ENCODE results near the gene DPEP1. TPM values are rescaled to one million over a fixed set of nuclear protein-coding genes. Genes with fewer than 3 reads are reported as not detected.
A peak's percentile ranks its signal among the peaks of the same experiment; 100 is the strongest.

DPEP1 gene
- total RNA-seq, 1 experiment from 2014 or later: 1.1 TPM

DNA sequence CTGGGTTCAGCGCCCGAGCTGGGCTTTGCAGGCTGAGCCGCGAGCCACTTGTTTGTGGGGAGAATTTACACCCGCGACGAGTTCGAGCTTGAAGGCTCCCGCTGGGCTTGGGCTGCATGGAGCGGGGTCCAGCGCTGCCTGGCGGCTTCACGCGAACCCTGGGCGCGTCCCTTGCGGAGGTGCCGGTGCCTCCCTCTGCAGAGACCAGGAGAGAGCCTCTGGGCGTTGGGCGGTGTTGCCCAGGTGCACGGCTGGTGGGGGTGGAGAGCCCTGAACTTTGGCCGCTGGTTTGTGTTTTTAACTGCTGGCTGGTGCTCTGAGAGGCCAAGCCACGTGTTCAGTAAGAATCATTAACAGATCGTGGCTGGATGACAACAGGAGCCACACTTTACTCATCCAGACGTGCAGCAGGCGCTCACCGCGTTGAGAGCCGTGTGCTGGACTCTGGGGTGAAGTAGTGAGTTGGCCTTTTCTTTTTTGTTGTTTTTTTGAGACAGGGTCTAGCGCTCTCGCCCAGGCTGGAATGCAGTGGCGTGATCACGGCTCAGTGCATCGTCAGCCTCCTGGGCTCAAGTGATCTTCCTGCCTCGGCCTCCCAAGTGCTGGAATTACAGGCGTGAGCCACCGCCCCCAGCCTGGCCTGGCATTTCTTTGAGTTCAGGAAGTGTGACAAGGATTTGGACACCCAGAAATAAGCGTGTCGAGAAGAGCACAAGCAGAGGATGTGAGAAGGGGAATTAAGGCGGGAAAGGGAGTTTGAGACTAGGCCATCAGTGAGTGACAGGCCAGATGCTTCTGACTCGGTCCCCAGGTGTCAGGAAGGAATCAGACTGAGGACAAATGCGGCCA, 73.9 kb downstream of the DPEP1 start:
- no peaks in the 10 kb centered on the region for H3K27me3 ChIP-seq (ENCODE audit: insufficient read depth, low read length)
- no peak overlapping the region for H3K4ac ChIP-seq (ENCODE audit: low read depth, low read length)
- H3K9me3 ChIP-seq (ENCODE audit: control insufficient read depth, low read depth, low read length): peaks cover 14% of the 10 kb centered on the region
- H4K20me1 ChIP-seq (ENCODE audit: control insufficient read depth, insufficient read depth, insufficient read length): no peaks in the 10 kb centered on the region
- no peak overlapping the region for H4K5ac ChIP-seq (ENCODE audit: insufficient read length, low read depth, low read length)
- H3K9me3 Mint-ChIP-seq: peaks cover 33 to 37% of the 10 kb centered on the region in 2 experiments
- no peak overlapping the region for H2AFZ ChIP-seq (ENCODE audit: low read length)
- peak overlapping the region; percentile 83 to 87 for H3K4me3 Mint-ChIP-seq
- H3K18ac ChIP-seq (ENCODE audit: insufficient read length, low read depth, low read length): no peak overlapping the region
- no peak overlapping the region for H2BK12ac ChIP-seq (ENCODE audit: insufficient read length, low read depth, low read length)
- H3K56ac ChIP-seq (ENCODE audit: insufficient read length, low read depth, low read length): no peak overlapping the region
- no peak overlapping the region for H3K27ac ChIP-seq (ENCODE audit: insufficient read length, low read depth, low read length)
- no peak overlapping the region for H2BK15ac ChIP-seq (ENCODE audit: low read depth, low read length)
- TF ChIP-seq, protein P1, sequence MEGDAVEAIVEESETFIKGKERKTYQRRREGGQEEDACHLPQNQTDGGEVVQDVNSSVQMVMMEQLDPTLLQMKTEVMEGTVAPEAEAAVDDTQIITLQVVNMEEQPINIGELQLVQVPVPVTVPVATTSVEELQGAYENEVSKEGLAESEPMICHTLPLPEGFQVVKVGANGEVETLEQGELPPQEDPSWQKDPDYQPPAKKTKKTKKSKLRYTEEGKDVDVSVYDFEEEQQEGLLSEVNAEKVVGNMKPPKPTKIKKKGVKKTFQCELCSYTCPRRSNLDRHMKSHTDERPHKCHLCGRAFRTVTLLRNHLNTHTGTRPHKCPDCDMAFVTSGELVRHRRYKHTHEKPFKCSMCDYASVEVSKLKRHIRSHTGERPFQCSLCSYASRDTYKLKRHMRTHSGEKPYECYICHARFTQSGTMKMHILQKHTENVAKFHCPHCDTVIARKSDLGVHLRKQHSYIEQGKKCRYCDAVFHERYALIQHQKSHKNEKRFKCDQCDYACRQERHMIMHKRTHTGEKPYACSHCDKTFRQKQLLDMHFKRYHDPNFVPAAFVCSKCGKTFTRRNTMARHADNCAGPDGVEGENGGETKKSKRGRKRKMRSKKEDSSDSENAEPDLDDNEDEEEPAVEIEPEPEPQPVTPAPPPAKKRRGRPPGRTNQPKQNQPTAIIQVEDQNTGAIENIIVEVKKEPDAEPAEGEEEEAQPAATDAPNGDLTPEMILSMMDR (conservative IDR thresholded peaks at IDR 0.05): no peak
- H3K27me3 Mint-ChIP-seq (ENCODE audit: low read depth): peaks cover 3% of the 10 kb centered on the region
- H2BK5ac ChIP-seq (ENCODE audit: insufficient read length, low read length): no peak overlapping the region
- H4K91ac ChIP-seq (ENCODE audit: insufficient read length, low read depth, low read length): no peak overlapping the region
- H3K79me1 ChIP-seq (ENCODE audit: insufficient read depth, low read depth, low read length, poor library complexity, severe bottlenecking): no peaks in the 10 kb centered on the region
- H3T11ph ChIP-seq (ENCODE audit: low read length): no peak overlapping the region
- H3K36me3 Mint-ChIP-seq (ENCODE audit: insufficient read depth in 1 of 3, low read depth in 3 of 3): peaks cover 58 to 76% (median 65%) of the 10 kb centered on the region in 3 experiments
- WGBS (ENCODE audit: extremely low coverage, insufficient read length, low lambda C conversion rate): no CpG with 5 or more reads among the region's 42 CpGs
- no peak overlapping the region for H4K8ac ChIP-seq (replicated peaks; ENCODE audit: insufficient read length, low read depth, low read length)
- H2BK20ac ChIP-seq (ENCODE audit: low read depth, low read length, poor library complexity, severe bottlenecking): no peak overlapping the region
- no peak overlapping the region for H3K23ac ChIP-seq (ENCODE audit: insufficient read length, low read depth, low read length)
- DNase-seq: no peak
- H2BK120ac ChIP-seq (ENCODE audit: low read depth, low read length, poor library complexity, severe bottlenecking): no peak overlapping the region
- peak overlapping the region; percentile 69 for H3K9ac ChIP-seq (ENCODE audit: extremely low read depth, insufficient read length, low read length)
- H2AK5ac ChIP-seq (ENCODE audit: insufficient read length, low read length): no peak overlapping the region
- H3K79me2 ChIP-seq (ENCODE audit: insufficient read depth, low read length): no peaks in the 10 kb centered on the region
- peak overlapping the region; percentile 84; the same call in 1 of the 2 replicates for H3K14ac ChIP-seq (ENCODE audit: insufficient read depth, low read length)
- no peaks in the 10 kb centered on the region for H3K4me1 ChIP-seq (ENCODE audit: insufficient read depth, low read length)
- H3K23me2 ChIP-seq (ENCODE audit: insufficient read length, low read depth, low read length, poor library complexity, severe bottlenecking): peaks cover 8% of the 10 kb centered on the region
- peak overlapping the region; percentile 59 for H3K4me2 ChIP-seq (ENCODE audit: insufficient read depth, insufficient read length, low read length)
- peak overlapping the region in 2 of 3 experiments; percentile 62 to 85; a peak in 5 of 7 replicates for H3K27ac Mint-ChIP-seq
- peaks cover 6 to 7% of the 10 kb centered on the region in 2 experiments for H3K4me1 Mint-ChIP-seq

Other genes with a start within 250 kb of the DPEP1 start
- gene ANKRD11, start 123.1 kb upstream of the DPEP1 start, total RNA-seq (2021): 178 and 181 TPM in 2 replicates
- gene SPG7, start 105.2 kb upstream of the DPEP1 start, total RNA-seq (2021): 110 and 119 TPM in 2 replicates
- gene RPL13, start 53.0 kb upstream of the DPEP1 start, total RNA-seq (2021): 2,157 and 2,259 TPM in 2 replicates
- 22.5 and 23.4 TPM in 2 replicates for gene CPNE7, start 37.9 kb upstream of the DPEP1 start, total RNA-seq (2021)
- 85.4 and 89.6 TPM in 2 replicates for gene CHMP1A, start 44.1 kb downstream of the DPEP1 start, total RNA-seq (2021)
- 17.4 and 17.8 TPM in 2 replicates for gene SPATA33, start 44.2 kb downstream of the DPEP1 start, total RNA-seq (2021)
- 76.6 and 77.1 TPM in 2 replicates for gene CDK10, start 73.0 kb downstream of the DPEP1 start, total RNA-seq (2021)
- 27.1 and 27.4 TPM in 2 replicates for gene SPATA2L, start 88.1 kb downstream of the DPEP1 start, total RNA-seq (2021)
- gene VPS9D1, start 107.3 kb downstream of the DPEP1 start, total RNA-seq (2021): 5.6 and 6.0 TPM in 2 replicates
- 17.4 and 18.6 TPM in 2 replicates for gene ZNF276, start 107.9 kb downstream of the DPEP1 start, total RNA-seq (2021)
- 84.3 and 106 TPM in 2 replicates for gene FANCA, start 203.0 kb downstream of the DPEP1 start, total RNA-seq (2021)
- gene SPIRE2, start 214.8 kb downstream of the DPEP1 start, total RNA-seq (2021): 6.7 and 6.9 TPM in 2 replicates

Measured in H9 (cell line).